GM12801 (cell line): Measurements from ENCODE around the gene STUM.

Source experiments
- CTCF ChIP-seq: IDR thresholded peaks from one replicate; pipeline ENCODE4 v1.5.1; 2011; ENCODE audit warnings: control low read depth; ENCODE audit not compliant: insufficient read length; ENCODE audit errors: extremely low read depth

Gene STUM

GRCh38 chr1:226572325-226572726 is 23.8 kb downstream of the STUM start:
- no peak for TF ChIP-seq CTCF

- no peak for TF ChIP-seq CTCF
Observed at GRCh38 chr1:226574044-226574443, 25.5 kb downstream of the STUM start.

GRCh38 chr1:226574591-226575435 is 26.2 kb downstream of the STUM start:
- TF ChIP-seq CTCF: no peak

GRCh38 chr1:226575436-226575720 is 26.8 kb downstream of the STUM start:
- no peak for TF ChIP-seq CTCF

- TF ChIP-seq CTCF: no peak
Observed at GRCh38 chr1:226575739-226576378, 27.3 kb downstream of the STUM start.

GRCh38 chr1:226576601-226577000 is 28.0 kb downstream of the STUM start:
- no peak for TF ChIP-seq CTCF

GRCh38 chr1:226577401-226578180 is 29.0 kb downstream of the STUM start:
- TF ChIP-seq CTCF: no peak
